Muscle of leg (tissue), 16 donors: ENCODE results near the gene LAMC3. TPM values are rescaled to one million over a fixed set of nuclear protein-coding genes. Genes with fewer than 3 reads are reported as not detected.
A peak's percentile ranks its signal among the peaks of the same experiment; 100 is the strongest.

Experiments
- DNase-seq: peaks from one replicate; pipeline ENCODE4 v3.0.0; 2013
- H3K27ac ChIP-seq: one replicate; pipeline ENCODE4 v1.5.1; 2013; ENCODE audit warnings: mild to moderate bottlenecking, low read length, control low read depth
- H3K27me3 ChIP-seq: one replicate; pipeline ENCODE4 v1.6.1; 2013; ENCODE audit warnings: low read length; ENCODE audit not compliant: control insufficient read depth, insufficient read depth
- H3K36me3 ChIP-seq: one replicate; pipeline ENCODE4 v1.6.1; 2013; ENCODE audit warnings: low read length; ENCODE audit not compliant: control insufficient read depth, insufficient read depth
- H3K4me1 ChIP-seq: one replicate; pipeline ENCODE4 v1.6.1; 2013; ENCODE audit warnings: low read length; ENCODE audit not compliant: control insufficient read depth, insufficient read depth
- H3K4me3 ChIP-seq: one replicate; pipeline ENCODE4 v1.5.1; 2013; ENCODE audit warnings: low read length, control low read depth
- H3K9me3 ChIP-seq: replicated peaks from 2 replicates; pipeline ENCODE4 v1.6.1; 2013; ENCODE audit warnings: low read depth, low read length; ENCODE audit not compliant: control insufficient read depth
- WGBS: methylation state at CpG from one replicate; pipeline ENCODE4 v1.1.5; 2013; ENCODE audit warnings: missing lambda C conversion rate; ENCODE audit not compliant: insufficient coverage; 5-methylcytosine and 5-hydroxymethylcytosine counted together
- long read RNA-seq, 11 donors: transcript quantifications; one replicate each; lab custom pipeline, GENCODE V29; 2026
- polyA plus RNA-seq, 8 donors: library from polyadenylated mRNA; unstranded; fragments of 120-200 nt; gene quantifications; one replicate each; pipeline versions ENCODE4 v1.2.1 to v1.2.3, GENCODE V29; 2013; ENCODE audit warnings: inconsistent platforms in 1 of 8, low replicate concordance in 1 of 8; ENCODE audit not compliant: insufficient read length in 8 of 8, insufficient read depth in 1 of 8
- total RNA-seq: library from RNA; stranded (reverse); fragments of 120-200 nt; gene quantifications from one replicate; pipeline ENCODE4 v1.2.4, GENCODE V29; 2013

The LAMC3 gene
- total RNA-seq (1.1 TPM), polyA plus RNA-seq (1 to 10 TPM; 1.0 to 4.0 (median 1.9) TPM)
- long read RNA-seq, donor 1 = 0 reads
- long read RNA-seq, donor 2 = 0 reads
- long read RNA-seq, donor 3, full-length matches to known transcripts = 1 of 1 reads
- long read RNA-seq, donor 3, partial matches to known transcripts = 0 of 1 reads
- long read RNA-seq, donor 3, other reads (novel, unspliced or antisense) = 0 of 1 reads
- long read RNA-seq, donor 4, full-length matches to known transcripts = 1 of 1 reads
- long read RNA-seq, donor 4, partial matches to known transcripts = 0 of 1 reads
- long read RNA-seq, donor 4, other reads (novel, unspliced or antisense) = 0 of 1 reads
- long read RNA-seq, donor 5 = 0 reads
- long read RNA-seq, donor 6 = 0 reads
- long read RNA-seq, donor 7 = 0 reads
- long read RNA-seq, donor 8 = 0 reads
- long read RNA-seq, donor 9 = 0 reads
- long read RNA-seq, donor 10 = 0 reads
- long read RNA-seq, donor 11 = 0 reads

GRCh38 chr9:131008909-131009618, at the start of gene LAMC3:
Gene LAMC3, plus strand, starts transcription at chr9:131009174. Its CDS starts 41 bp downstream, at chr9:131009215.
- Histone ChIP-seq H3K27me3 (peaks cover 47% of the 10 kb centered on the region), H3K36me3 (no peaks in the 10 kb centered on the region), H3K4me3 (peak within 1 kb of the TSS; percentile 1), H3K4me1 (peaks cover 22% of the 10 kb centered on the region), H3K9me3 (no peaks in the 10 kb centered on the region), H3K27ac (no peak within 1 kb of the TSS)
- 4% methylated on average over 81 of the region's 88 CpGs for WGBS
- DNase-seq = peak; percentile 33

GRCh38 chr9:130959809-130960334, 49.1 kb upstream of the LAMC3 start:
- Histone ChIP-seq H3K9me3 (peaks cover 3% of the 10 kb centered on the region), H3K4me1 (peaks cover 10% of the 10 kb centered on the region), H3K27ac (no peak overlapping the region), H3K27me3 (peaks cover 19% of the 10 kb centered on the region), H3K36me3 (no peaks in the 10 kb centered on the region), H3K4me3 (no peak overlapping the region)
- 88% methylated on average over 5 of the region's 9 CpGs for WGBS
- DNase-seq = no peak

GRCh38 chr9:130960522-130961378, 48.2 kb upstream of the LAMC3 start:
- DNase-seq = no peak
- WGBS = 86% methylated on average over 9 of the region's 14 CpGs
- H3K36me3 ChIP-seq = no peaks in the 10 kb centered on the region

GRCh38 chr9:130961511-130962300, 47.3 kb upstream of the LAMC3 start:
- Histone ChIP-seq H3K36me3 (no peaks in the 10 kb centered on the region), H3K27me3 (peaks cover 14% of the 10 kb centered on the region), H3K9me3 (peaks cover 3% of the 10 kb centered on the region), H3K27ac (no peak overlapping the region), H3K4me1 (peaks cover 10% of the 10 kb centered on the region), H3K4me3 (no peak overlapping the region)
- no peak for DNase-seq
- 84% methylated on average over 8 of the region's 8 CpGs for WGBS

More at GRCh38 chr9:130960522-130961378, 48.2 kb upstream of the LAMC3 start:
- H3K4me3 ChIP-seq = no peak overlapping the region
- peaks cover 10% of the 10 kb centered on the region for H3K4me1 ChIP-seq
- no peak overlapping the region for H3K27ac ChIP-seq
- peaks cover 3% of the 10 kb centered on the region for H3K9me3 ChIP-seq
- peaks cover 17% of the 10 kb centered on the region for H3K27me3 ChIP-seq

GRCh38 chr9:130962418-130963316, 46.3 kb upstream of the LAMC3 start:
- WGBS = 59% methylated on average over 12 of the region's 22 CpGs

GRCh38 chr9:130963337-130963908, 45.6 kb upstream of the LAMC3 start:
- 79% methylated on average over 12 of the region's 15 CpGs for WGBS
- peaks cover 3% of the 10 kb centered on the region for H3K9me3 ChIP-seq
- DNase-seq = no peak
- no peaks in the 10 kb centered on the region for H3K36me3 ChIP-seq
- no peak overlapping the region for H3K27ac ChIP-seq
- H3K27me3 ChIP-seq = peaks cover 11% of the 10 kb centered on the region
- H3K4me3 ChIP-seq = no peak overlapping the region
- no peaks in the 10 kb centered on the region for H3K4me1 ChIP-seq

More at GRCh38 chr9:130962418-130963316, 46.3 kb upstream of the LAMC3 start:
- Histone ChIP-seq H3K27ac (no peak overlapping the region), H3K36me3 (no peaks in the 10 kb centered on the region), H3K27me3 (peaks cover 11% of the 10 kb centered on the region), H3K4me3 (no peak overlapping the region), H3K4me1 (peaks cover under 1% of the 10 kb centered on the region), H3K9me3 (peaks cover 3% of the 10 kb centered on the region)
- no peak for DNase-seq

GRCh38 chr9:130963916-130964315, 45.1 kb upstream of the LAMC3 start:
- WGBS = 100% methylated on average over 3 of the region's 8 CpGs
- H3K27me3 ChIP-seq = peaks cover 11% of the 10 kb centered on the region
- no peak overlapping the region for H3K27ac ChIP-seq
- no peaks in the 10 kb centered on the region for H3K4me1 ChIP-seq
- H3K9me3 ChIP-seq = peaks cover 3% of the 10 kb centered on the region
- H3K4me3 ChIP-seq = no peak overlapping the region
- no peak for DNase-seq
- no peaks in the 10 kb centered on the region for H3K36me3 ChIP-seq

GRCh38 chr9:130965680-130966079, 43.3 kb upstream of the LAMC3 start:
- Histone ChIP-seq H3K4me3 (no peak overlapping the region), H3K27ac (no peak overlapping the region), H3K4me1 (no peaks in the 10 kb centered on the region), H3K36me3 (no peaks in the 10 kb centered on the region), H3K9me3 (peaks cover 3% of the 10 kb centered on the region), H3K27me3 (peaks cover 7% of the 10 kb centered on the region)
- DNase-seq = no peak
- 82% methylated on average over 4 of the region's 7 CpGs for WGBS
